GM10266 (cell line): ENCODE results near the gene TBXAS1.

Source experiments
- DNase-seq: peaks from one replicate; pipeline ENCODE4 v3.0.0; 2012; ENCODE audit errors: extremely low spot score
- TF ChIP-seq, protein P1 (sequence below): IDR thresholded peaks from 2 replicates; pipeline ENCODE4 v1.5.1; 2012; ENCODE audit warnings: mild to moderate bottlenecking, low read depth; ENCODE audit not compliant: control insufficient read depth, insufficient read depth; ENCODE audit errors: missing control alignments

The TBXAS1 gene

DNA sequence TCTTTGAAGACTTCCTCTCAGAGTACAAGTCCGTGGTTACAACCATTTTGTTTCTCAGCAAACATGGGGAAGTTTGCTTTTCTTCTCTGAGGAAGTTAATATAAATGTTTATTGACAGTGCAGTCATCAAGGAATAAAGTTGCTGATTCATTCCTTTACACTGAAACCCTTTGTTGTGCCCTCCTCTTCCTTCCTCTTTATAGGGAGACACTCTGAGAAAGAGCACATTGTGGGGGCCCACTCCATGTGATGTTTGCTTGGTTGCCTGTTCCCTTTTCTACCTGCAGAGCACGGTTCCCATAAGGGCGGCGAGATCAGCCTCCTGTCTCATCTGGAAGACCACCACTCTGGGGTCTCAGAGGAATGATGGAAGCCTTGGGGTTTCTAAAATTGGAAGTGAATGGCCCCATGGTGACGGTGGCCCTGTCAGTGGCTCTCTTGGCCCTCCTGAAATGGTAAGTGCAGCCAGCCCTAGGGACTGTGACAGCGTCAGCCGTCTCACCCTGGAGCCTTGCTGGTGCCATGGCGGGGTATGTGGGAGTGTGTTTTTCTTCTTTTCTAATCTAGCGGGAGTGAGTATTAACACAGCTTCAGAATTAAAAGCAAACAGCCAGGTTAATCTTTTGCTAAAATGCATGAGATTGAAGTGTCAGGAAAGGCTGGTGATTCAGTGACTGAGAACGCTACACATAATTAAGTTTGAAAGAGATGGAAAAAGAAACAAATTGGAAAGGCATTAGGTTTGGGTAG, at the start of gene TBXAS1:
TBXAS1 (plus strand) TSS at position 240 of the 750 bp plus-strand sequence; CDS start at position 367, 127 bp downstream.
- no peak for DNase-seq
- TF ChIP-seq, protein P1, sequence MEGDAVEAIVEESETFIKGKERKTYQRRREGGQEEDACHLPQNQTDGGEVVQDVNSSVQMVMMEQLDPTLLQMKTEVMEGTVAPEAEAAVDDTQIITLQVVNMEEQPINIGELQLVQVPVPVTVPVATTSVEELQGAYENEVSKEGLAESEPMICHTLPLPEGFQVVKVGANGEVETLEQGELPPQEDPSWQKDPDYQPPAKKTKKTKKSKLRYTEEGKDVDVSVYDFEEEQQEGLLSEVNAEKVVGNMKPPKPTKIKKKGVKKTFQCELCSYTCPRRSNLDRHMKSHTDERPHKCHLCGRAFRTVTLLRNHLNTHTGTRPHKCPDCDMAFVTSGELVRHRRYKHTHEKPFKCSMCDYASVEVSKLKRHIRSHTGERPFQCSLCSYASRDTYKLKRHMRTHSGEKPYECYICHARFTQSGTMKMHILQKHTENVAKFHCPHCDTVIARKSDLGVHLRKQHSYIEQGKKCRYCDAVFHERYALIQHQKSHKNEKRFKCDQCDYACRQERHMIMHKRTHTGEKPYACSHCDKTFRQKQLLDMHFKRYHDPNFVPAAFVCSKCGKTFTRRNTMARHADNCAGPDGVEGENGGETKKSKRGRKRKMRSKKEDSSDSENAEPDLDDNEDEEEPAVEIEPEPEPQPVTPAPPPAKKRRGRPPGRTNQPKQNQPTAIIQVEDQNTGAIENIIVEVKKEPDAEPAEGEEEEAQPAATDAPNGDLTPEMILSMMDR: no peak

DNA sequence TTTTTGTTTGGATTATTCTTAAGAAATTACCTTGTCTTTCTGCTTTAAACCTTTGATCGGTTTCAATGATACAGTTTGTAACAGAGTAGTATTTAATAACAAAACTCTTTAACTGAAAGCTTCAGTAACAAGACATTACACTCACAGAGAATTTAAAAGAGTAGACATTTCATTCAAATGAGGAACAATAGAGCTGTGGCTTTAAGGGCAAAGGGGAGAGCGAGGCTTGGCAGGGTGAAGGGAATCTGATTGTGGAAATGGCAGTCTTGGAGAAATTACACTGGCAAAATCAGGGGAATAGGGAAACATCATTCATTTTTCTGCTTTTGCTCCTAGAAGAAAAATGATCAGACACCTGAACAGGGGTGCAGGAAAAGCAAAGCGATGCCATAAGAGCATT, 46.1 kb upstream of the TBXAS1 start:
- DNase-seq: no peak
- TF ChIP-seq, protein P1: no peak

DNA sequence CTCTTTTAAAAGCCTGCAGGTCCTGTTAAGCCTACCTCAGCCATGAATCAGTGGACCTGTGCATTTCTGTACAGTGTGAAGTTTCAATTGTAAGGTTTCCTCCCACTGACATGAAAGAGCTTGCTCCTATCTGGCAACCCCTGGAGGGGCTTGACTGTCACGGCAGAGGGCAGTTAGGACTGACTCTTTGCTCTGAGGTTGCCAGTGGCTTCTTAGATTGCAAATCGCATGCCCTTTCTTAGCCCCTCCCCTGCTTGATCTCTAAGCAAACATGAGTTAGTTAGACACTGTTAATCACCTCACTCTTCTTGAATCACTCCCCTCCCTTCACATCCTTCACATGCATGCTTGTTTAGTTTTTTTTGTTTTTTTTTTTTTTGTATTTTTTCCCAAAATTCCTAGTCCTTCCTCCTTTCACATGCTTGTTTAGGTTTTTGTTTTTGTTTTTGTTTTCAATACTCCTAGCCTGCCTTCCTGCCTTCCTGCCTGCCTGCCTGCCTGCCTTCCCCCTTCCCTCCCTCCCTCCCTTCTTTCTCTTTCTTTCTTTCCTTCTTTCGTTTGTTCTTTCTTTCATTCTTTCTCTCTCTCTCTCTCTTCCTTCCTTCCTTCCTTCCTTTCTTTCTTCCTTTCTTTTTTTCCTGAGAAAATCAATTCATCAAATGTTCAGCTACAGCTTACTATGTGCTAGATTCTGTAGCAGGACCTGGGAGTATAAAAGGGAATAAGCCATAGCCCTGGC, 45.2 kb upstream of the TBXAS1 start:
- TF ChIP-seq, protein P1: no peak
- DNase-seq: no peak

DNA sequence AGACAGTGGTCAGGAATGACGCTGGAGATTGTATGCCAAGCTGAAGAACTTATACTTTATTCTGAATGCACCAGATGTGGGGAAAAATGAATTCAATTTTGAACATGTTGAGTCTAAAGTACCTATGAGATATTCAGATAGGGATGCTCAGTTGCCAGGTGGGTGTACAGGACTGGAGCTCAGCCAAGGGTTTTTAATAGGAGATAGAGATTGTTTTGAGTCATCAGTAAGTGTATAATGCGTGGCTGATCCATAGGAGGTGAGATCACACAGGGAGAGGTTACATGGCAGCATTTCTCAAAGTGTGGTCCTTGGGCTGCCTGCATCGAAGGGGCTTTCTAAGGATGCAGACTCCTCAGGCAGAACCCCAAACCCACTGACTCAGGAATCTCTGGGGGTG, 44.4 kb upstream of the TBXAS1 start:
- DNase-seq: no peak
- TF ChIP-seq, protein P1: no peak

DNA sequence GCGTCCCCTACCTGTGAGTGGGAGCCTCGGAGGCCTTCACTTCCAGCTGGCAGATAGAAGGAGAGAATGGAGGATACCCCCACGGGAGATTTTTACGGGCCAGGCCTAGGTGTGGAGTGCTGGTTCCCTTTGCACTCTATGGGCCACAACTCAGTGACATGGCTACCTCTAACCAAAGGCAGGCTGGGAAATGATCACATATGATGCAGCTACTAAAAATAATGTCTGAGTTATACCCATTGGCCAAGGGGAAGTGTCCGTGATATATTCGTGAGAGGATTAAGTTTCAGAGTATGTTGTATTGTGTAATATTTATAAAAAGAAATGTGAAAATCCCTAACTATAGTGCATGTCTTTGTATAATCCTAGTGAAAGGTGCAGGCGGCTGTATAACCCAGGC, 37.7 kb upstream of the TBXAS1 start:
- DNase-seq: no peak
- TF ChIP-seq, protein P1: no peak

DNA sequence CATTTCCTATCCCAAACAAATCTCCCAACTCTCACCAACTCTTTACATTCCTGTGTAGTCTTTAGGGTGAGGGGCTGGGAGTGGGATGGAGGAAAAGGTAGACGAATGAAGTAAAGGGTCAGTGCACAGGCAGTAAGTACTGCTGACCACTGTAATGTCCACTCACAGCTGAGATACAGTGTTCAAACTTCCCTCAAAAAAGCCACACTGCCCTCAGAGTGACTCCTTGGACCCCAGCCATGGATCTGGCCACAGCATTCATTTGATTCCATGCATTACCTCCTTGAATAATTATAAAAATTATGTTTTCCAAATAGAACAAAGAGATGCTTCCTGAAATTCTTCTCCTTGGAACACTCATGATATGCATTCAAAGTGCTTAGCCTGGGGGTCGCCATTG, 31.5 kb upstream of the TBXAS1 start:
- DNase-seq: no peak

More for the DNA sequence above, 31.5 kb upstream of the TBXAS1 start:
- TF ChIP-seq, protein P1: no peak
